ENCODE measurements around the gene DNAJB14. TPM values are rescaled to one million over a fixed set of nuclear protein-coding genes. Genes with fewer than 3 reads are reported as not detected.
A peak's percentile ranks its signal among the peaks of the same experiment; 100 is the strongest.

The DNAJB14 gene
- total and polyA plus RNA-seq, 2 donors (not counting 1 experiment from before 2014, with no cell fraction given), result 14.4 to 64.9 TPM

DNA sequence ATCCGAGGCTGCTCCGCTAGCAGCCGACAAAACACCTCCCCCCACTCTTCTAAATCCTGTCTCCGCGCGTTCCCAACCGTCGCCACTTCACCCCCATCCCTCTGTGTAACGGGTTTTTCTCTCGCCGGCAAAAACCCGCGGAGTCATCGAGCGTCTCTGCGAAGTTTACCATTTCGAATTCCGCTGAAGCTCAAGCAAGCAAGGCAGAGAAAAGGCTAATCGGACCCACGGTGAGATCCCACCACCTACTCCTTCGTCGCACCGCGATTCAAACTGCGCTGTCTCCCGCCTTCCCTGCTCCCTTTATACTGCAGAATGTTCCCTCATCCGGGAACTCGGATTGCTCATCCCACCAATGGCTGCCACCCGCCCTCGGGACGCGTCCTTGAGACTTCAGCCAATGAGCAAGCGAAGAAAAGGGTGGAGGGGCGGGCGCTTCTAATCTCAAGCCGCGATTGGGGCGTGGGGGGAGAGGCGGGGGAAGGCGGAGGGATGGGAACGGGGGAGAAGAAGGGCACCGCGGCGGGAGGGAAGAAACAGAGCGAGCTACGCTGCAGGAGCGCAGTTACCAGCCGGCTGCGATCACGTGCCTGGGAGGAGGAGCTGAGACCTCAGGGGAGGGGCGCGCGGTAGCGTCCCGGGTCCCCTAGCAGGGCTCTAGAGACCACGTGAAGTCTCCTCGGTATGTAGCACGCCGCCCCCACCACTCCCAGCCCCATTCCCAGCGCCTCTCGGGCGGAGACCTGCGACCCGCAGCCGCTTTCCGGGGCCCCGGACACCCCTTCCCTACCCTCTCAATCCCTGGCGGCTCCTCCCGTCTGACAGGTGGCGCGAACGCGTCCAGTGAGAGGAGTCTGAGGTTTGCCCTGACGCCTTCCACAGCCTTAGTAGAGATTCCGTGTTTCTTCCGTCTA lies 3.8 kb upstream of the DNAJB14 start, which contains the start of gene H2AZ1:
H2AZ1 (minus strand) TSS at position 277 of the 914 bp plus-strand sequence; CDS start at position 172, 105 bp downstream.
- peaks cover 10% of the 10 kb centered on the region for H3K79me2 ChIP-seq (ENCODE audit: control insufficient read depth, insufficient read depth, low read length)
- POLR2A ChIA-PET, result interaction anchor here (0.7 to 1.3 kb wide), 2 partner anchors 56 to 387 kb away, joined by 3 to 4 read pairs; partner anchors contain the start of genes LAMTOR3 and TRMT10A
- ATAC-seq (ENCODE audit: low read depth), result peak; percentile 75

More for the DNA sequence above, 3.8 kb upstream of the DNAJB14 start, which contains the start of gene H2AZ1:
- Histone ChIP-seq H2AFZ (ENCODE audit: insufficient read depth, low read depth, low read length, poor library complexity, severe bottlenecking) (peak within 1 kb of the TSS; percentile 95), H3K36me3 (replicated peaks in 1 of 2; ENCODE audit: control extremely low read depth in 1 of 2, control insufficient read depth in 1 of 2, extremely low read depth in 1 of 2, insufficient read depth in 2 of 2, low read length in 1 of 2) (no peaks in the 10 kb centered on the region), H3K4me3 (ENCODE audit: control extremely low read depth in 1 of 5, extremely low read depth in 1 of 5, insufficient read depth in 1 of 5, low read depth in 2 of 5, low read length in 4 of 5) (peak within 1 kb of the TSS; percentile 84 to 96 (median 84)), H3K27me3 (replicated peaks in 1 of 4; ENCODE audit: control extremely low read depth in 1 of 4, control insufficient read depth in 3 of 4, insufficient read depth in 4 of 4, low read length in 3 of 4) (no peaks in the 10 kb centered on the region), H3K4me1 (ENCODE audit: control insufficient read depth in 2 of 2, insufficient read depth in 2 of 2, low read length in 2 of 2) (peaks cover 23 to 29% of the 10 kb centered on the region in 2 donors), H4K20me1 (ENCODE audit: control insufficient read depth, insufficient read depth, low read length, poor library complexity, severe bottlenecking) (peaks cover 3% of the 10 kb centered on the region), H3K27ac (ENCODE audit: low read length in 2 of 2) (peak within 1 kb of the TSS; percentile 82 to 83), H3K4me2 (replicated peaks; ENCODE audit: low read depth, low read length, poor library complexity, severe bottlenecking) (peak within 1 kb of the TSS; percentile 94), H3K9ac (ENCODE audit: low read length) (peak within 1 kb of the TSS; percentile 88), H3K9me3 (ENCODE audit: control extremely low read depth in 1 of 3, control insufficient read depth in 2 of 3, insufficient read depth in 1 of 3, low read length in 2 of 3) (no peaks in the 10 kb centered on the region)
- Mint-ChIP-seq H3K4me1 (peaks cover 26% of the 10 kb centered on the region), H3K9me3 (ENCODE audit: insufficient read depth) (no peaks in the 10 kb centered on the region), H3K4me3 (no peak within 1 kb of the TSS), H3K27me3 (no peaks in the 10 kb centered on the region), H3K27ac (no peak within 1 kb of the TSS)
- intact Hi-C loops (cut with micrococcal nuclease), result loop anchor here (1.0 to 10.0 kb wide), 10 partner anchors 56 to 1807 kb away; partner anchors contain the start of genes ADH5, DAPP1, LAMTOR3 and METAP1
- CTCF ChIA-PET, result interaction anchor here (1.0 to 1.7 kb wide), 3 partner anchors 56 to 387 kb away, joined by 3 to 6 read pairs (median 5); partner anchors contain the start of genes LAMTOR3 and TRMT10A
- under 1% methylated on average over 72 of the region's 76 CpGs for WGBS (ENCODE audit: insufficient coverage)
- no peak for TF ChIP-seq EZH2 (IDR thresholded peaks at IDR 0.05; ENCODE audit: borderline replicate concordance, insufficient read depth, low read depth, low read length, poor library complexity, severe bottlenecking)
- TF ChIP-seq, protein P1, sequence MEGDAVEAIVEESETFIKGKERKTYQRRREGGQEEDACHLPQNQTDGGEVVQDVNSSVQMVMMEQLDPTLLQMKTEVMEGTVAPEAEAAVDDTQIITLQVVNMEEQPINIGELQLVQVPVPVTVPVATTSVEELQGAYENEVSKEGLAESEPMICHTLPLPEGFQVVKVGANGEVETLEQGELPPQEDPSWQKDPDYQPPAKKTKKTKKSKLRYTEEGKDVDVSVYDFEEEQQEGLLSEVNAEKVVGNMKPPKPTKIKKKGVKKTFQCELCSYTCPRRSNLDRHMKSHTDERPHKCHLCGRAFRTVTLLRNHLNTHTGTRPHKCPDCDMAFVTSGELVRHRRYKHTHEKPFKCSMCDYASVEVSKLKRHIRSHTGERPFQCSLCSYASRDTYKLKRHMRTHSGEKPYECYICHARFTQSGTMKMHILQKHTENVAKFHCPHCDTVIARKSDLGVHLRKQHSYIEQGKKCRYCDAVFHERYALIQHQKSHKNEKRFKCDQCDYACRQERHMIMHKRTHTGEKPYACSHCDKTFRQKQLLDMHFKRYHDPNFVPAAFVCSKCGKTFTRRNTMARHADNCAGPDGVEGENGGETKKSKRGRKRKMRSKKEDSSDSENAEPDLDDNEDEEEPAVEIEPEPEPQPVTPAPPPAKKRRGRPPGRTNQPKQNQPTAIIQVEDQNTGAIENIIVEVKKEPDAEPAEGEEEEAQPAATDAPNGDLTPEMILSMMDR (IDR thresholded peaks at IDR 0.05), result no peak
- peak; percentile 97 for DNase-seq
